HepG2 (cell line): Measurements from ENCODE around the gene CHRNB2. TPM values are rescaled to one million over a fixed set of nuclear protein-coding genes. Genes with fewer than 3 reads are reported as not detected.
A peak's percentile ranks its signal among the peaks of the same experiment; 100 is the strongest.

Experiments used
- SP4 ChIP-seq: sonication (generic); formaldehyde crosslinking; IDR thresholded peaks from 2 replicates; pipeline ENCODE4 v1.8.1; 2023; ENCODE audit warnings: mild to moderate bottlenecking, missing genetic modification reagents
- ZNF431 ChIP-seq: sonication (generic); formaldehyde crosslinking; IDR thresholded peaks from 2 replicates; pipeline ENCODE4 v1.9.0; 2022; ENCODE audit warnings: missing genetic modification reagents, low read depth, mild to moderate bottlenecking, borderline replicate concordance
- ZSCAN25 ChIP-seq: sonication (generic); formaldehyde crosslinking; IDR thresholded peaks from 2 replicates; pipeline ENCODE4 v1.8.0; 2022; ENCODE audit warnings: mild to moderate bottlenecking, missing genetic modification reagents
- polyA plus RNA-seq, 8 experiments: library from polyadenylated mRNA; depleted of rRNA in 3 of 8; stranded (reverse) in 7 of 8; unstranded in 1 of 8; fragments of >200 nt; fragmentation: Illumina TruSeq in 4 of 8; extraction: Trizol in 4 of 8; gene quantifications; 2 replicates each; pipeline versions ENCODE4 v1.2.1 to v1.2.3, GENCODE V29; 2011 to 2016; ENCODE audit warnings: low read depth in 4 of 8, missing spikeins in 1 of 8, mixed read lengths in 1 of 8; ENCODE audit not compliant: insufficient read depth in 1 of 8
- total RNA-seq, 5 experiments: library from RNA; depleted of rRNA; stranded (reverse); fragments of >200 nt; fragmentation: Illumina TruSeq; extraction: Trizol; gene quantifications; 2 replicates each; pipeline ENCODE4 v1.2.3, GENCODE V29; 2016; ENCODE audit warnings: low read depth in 1 of 5
- TF ChIP-seq, protein P1 (sequence below): sonication (generic); formaldehyde crosslinking; IDR thresholded peaks from 2 replicates; pipeline ENCODE4 v1.4.0; 2020; ENCODE audit warnings: missing genetic modification reagents
- TF ChIP-seq, protein P2 (sequence below): sonication (generic); formaldehyde crosslinking; IDR thresholded peaks from 2 replicates; pipeline ENCODE4 v1.9.0; 2021; ENCODE audit warnings: missing genetic modification reagents, mild to moderate bottlenecking, borderline replicate concordance
- TF ChIP-seq, protein P3 (sequence below): sonication (generic); formaldehyde crosslinking; IDR thresholded peaks from 2 replicates; pipeline ENCODE4 v1.8.0; 2022; ENCODE audit warnings: missing genetic modification reagents, mild to moderate bottlenecking, borderline replicate concordance
- TF ChIP-seq, protein P4 (sequence below): fragments of 450-650 bp; IDR thresholded peaks from 2 replicates; pipeline ENCODE4 v1.6.1; 2017; ENCODE audit warnings: mild to moderate bottlenecking
- TF ChIP-seq, protein P5 (sequence below): sonication (generic); formaldehyde crosslinking; IDR thresholded peaks from 2 replicates; pipeline ENCODE4 v1.4.0; 2020; ENCODE audit warnings: missing genetic modification reagents

The CHRNB2 gene
- total and polyA plus RNA-seq, 2 of the 13 experiments (the other 11 are each of a cell fraction or from before 2014, with no cell fraction given) = 0.03 to 0.07 TPM

GRCh38 chr1:154558720-154559465 is 8.7 kb upstream of the CHRNB2 start (continued):
- TF ChIP-seq, protein P1, sequence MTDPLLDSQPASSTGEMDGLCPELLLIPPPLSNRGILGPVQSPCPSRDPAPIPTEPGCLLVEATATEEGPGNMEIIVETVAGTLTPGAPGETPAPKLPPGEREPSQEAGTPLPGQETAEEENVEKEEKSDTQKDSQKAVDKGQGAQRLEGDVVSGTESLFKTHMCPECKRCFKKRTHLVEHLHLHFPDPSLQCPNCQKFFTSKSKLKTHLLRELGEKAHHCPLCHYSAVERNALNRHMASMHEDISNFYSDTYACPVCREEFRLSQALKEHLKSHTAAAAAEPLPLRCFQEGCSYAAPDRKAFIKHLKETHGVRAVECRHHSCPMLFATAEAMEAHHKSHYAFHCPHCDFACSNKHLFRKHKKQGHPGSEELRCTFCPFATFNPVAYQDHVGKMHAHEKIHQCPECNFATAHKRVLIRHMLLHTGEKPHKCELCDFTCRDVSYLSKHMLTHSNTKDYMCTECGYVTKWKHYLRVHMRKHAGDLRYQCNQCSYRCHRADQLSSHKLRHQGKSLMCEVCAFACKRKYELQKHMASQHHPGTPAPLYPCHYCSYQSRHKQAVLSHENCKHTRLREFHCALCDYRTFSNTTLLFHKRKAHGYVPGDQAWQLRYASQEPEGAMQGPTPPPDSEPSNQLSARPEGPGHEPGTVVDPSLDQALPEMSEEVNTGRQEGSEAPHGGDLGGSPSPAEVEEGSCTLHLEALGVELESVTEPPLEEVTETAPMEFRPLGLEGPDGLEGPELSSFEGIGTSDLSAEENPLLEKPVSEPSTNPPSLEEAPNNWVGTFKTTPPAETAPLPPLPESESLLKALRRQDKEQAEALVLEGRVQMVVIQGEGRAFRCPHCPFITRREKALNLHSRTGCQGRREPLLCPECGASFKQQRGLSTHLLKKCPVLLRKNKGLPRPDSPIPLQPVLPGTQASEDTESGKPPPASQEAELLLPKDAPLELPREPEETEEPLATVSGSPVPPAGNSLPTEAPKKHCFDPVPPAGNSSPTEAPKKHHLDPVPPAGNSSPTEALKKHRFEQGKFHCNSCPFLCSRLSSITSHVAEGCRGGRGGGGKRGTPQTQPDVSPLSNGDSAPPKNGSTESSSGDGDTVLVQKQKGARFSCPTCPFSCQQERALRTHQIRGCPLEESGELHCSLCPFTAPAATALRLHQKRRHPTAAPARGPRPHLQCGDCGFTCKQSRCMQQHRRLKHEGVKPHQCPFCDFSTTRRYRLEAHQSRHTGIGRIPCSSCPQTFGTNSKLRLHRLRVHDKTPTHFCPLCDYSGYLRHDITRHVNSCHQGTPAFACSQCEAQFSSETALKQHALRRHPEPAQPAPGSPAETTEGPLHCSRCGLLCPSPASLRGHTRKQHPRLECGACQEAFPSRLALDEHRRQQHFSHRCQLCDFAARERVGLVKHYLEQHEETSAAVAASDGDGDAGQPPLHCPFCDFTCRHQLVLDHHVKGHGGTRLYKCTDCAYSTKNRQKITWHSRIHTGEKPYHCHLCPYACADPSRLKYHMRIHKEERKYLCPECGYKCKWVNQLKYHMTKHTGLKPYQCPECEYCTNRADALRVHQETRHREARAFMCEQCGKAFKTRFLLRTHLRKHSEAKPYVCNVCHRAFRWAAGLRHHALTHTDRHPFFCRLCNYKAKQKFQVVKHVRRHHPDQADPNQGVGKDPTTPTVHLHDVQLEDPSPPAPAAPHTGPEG (CRISPR knock-in tag) = peak; percentile 80
- TF ChIP-seq, protein P2, sequence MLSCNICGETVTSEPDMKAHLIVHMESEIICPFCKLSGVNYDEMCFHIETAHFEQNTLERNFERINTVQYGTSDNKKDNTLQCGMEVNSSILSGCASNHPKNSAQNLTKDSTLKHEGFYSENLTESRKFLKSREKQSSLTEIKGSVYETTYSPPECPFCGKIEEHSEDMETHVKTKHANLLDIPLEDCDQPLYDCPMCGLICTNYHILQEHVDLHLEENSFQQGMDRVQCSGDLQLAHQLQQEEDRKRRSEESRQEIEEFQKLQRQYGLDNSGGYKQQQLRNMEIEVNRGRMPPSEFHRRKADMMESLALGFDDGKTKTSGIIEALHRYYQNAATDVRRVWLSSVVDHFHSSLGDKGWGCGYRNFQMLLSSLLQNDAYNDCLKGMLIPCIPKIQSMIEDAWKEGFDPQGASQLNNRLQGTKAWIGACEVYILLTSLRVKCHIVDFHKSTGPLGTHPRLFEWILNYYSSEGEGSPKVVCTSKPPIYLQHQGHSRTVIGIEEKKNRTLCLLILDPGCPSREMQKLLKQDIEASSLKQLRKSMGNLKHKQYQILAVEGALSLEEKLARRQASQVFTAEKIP = no peak
- peak; percentile 82; the same call in 1 of the 2 replicates for TF ChIP-seq ZSCAN25 (CRISPR knock-in tag)
- TF ChIP-seq ZNF431 = peak; percentile 98
- TF ChIP-seq, protein P3, sequence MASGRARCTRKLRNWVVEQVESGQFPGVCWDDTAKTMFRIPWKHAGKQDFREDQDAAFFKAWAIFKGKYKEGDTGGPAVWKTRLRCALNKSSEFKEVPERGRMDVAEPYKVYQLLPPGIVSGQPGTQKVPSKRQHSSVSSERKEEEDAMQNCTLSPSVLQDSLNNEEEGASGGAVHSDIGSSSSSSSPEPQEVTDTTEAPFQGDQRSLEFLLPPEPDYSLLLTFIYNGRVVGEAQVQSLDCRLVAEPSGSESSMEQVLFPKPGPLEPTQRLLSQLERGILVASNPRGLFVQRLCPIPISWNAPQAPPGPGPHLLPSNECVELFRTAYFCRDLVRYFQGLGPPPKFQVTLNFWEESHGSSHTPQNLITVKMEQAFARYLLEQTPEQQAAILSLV = peak; percentile 86
- peak; percentile 97 for TF ChIP-seq SP4 (CRISPR knock-in tag)
- TF ChIP-seq, protein P4, sequence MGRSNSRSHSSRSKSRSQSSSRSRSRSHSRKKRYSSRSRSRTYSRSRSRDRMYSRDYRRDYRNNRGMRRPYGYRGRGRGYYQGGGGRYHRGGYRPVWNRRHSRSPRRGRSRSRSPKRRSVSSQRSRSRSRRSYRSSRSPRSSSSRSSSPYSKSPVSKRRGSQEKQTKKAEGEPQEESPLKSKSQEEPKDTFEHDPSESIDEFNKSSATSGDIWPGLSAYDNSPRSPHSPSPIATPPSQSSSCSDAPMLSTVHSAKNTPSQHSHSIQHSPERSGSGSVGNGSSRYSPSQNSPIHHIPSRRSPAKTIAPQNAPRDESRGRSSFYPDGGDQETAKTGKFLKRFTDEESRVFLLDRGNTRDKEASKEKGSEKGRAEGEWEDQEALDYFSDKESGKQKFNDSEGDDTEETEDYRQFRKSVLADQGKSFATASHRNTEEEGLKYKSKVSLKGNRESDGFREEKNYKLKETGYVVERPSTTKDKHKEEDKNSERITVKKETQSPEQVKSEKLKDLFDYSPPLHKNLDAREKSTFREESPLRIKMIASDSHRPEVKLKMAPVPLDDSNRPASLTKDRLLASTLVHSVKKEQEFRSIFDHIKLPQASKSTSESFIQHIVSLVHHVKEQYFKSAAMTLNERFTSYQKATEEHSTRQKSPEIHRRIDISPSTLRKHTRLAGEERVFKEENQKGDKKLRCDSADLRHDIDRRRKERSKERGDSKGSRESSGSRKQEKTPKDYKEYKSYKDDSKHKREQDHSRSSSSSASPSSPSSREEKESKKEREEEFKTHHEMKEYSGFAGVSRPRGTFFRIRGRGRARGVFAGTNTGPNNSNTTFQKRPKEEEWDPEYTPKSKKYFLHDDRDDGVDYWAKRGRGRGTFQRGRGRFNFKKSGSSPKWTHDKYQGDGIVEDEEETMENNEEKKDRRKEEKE = no peak
- TF ChIP-seq, protein P5, sequence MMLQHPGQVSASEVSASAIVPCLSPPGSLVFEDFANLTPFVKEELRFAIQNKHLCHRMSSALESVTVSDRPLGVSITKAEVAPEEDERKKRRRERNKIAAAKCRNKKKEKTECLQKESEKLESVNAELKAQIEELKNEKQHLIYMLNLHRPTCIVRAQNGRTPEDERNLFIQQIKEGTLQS (CRISPR knock-in tag) = no peak; the same call in 1 of the 2 replicates
